ENCODE measurements around the gene EIF1.

Gene EIF1

GRCh38 chr17:41723801-41724475 is 35.3 kb downstream of the EIF1 start:
- no peak overlapping the region for H3K9ac ChIP-seq (ENCODE audit: low read length in 5 of 5)
- no peaks in the 10 kb centered on the region for H3K36me3 ChIP-seq (ENCODE audit: control insufficient read depth in 5 of 5, insufficient read depth in 5 of 5, low read length in 5 of 5)
- peaks cover 0 to 10% (median 6%) of the 10 kb centered on the region in 5 donors for H3K27me3 ChIP-seq (ENCODE audit: control insufficient read depth in 5 of 5, insufficient read depth in 4 of 5, low read length in 5 of 5)
- H3K27ac ChIP-seq (ENCODE audit: low read depth, low read length) = no peak overlapping the region
- no peak overlapping the region for H3K4me3 ChIP-seq (ENCODE audit: low read depth in 1 of 5, low read length in 5 of 5)
- no peaks in the 10 kb centered on the region for H3K9me3 ChIP-seq (ENCODE audit: control insufficient read depth in 5 of 5, low read length in 5 of 5)
- H3K4me1 ChIP-seq (ENCODE audit: control insufficient read depth in 5 of 5, insufficient read depth in 5 of 5, low read length in 5 of 5) = no peaks in the 10 kb centered on the region

DNA sequence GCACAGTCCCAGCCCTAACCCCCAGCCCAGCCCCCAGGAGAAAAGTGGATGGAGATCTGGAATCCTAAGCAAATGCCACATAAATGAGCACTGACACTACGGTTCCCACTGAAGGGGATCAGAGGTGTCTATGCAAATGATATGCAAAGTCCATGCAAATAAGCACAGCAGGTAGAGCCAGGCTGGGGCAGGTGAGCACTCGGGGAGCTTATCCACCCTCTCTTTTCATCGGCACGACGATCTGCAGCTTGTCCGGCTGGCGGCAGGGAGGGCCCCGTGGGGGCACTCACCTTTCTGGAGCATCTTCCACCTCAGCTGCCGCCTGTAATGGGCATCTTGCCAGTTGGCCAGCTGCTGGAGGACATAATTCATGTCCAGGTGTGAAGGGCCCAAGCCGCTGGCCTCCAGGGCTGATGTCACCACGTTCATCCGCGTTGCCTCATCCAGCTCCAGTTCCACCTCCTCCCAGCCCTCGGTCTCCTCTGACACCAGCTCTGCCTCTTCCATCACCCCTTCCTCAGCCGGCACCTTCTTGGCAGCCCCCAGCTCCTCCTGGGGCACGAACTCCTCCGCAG is 35.9 kb downstream of the EIF1 start:
- Histone ChIP-seq H3K9me3 (ENCODE audit: control insufficient read depth in 5 of 5, low read length in 5 of 5) (no peaks in the 10 kb centered on the region), H3K9ac (ENCODE audit: low read length in 5 of 5) (no peak overlapping the region), H3K36me3 (ENCODE audit: control insufficient read depth in 5 of 5, insufficient read depth in 5 of 5, low read length in 5 of 5) (no peaks in the 10 kb centered on the region)

DNA sequence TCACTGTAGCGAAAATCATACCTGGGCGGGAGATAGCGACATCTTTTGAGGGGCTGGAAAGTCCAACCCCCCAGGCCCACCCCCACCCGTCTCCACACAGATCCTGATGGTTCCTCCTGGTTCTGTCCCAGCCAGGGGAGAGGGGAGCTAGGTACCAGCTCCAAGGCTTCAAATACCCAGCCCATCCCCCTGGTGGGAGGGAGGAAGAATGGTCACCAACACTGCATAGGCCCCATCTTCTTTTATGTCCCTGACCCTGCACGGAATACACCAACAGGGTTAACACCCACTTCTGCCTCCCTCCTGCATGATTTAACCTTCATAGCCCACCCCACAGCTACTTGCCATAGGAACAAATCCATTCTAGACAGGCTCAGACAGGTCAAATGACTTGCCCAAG is 36.4 kb downstream of the EIF1 start:
- Histone ChIP-seq H3K4me1 (ENCODE audit: control insufficient read depth in 5 of 5, insufficient read depth in 5 of 5, low read length in 5 of 5) (no peaks in the 10 kb centered on the region), H3K27me3 (ENCODE audit: control insufficient read depth in 5 of 5, insufficient read depth in 4 of 5, low read length in 5 of 5) (peaks cover 0 to 10% (median 6%) of the 10 kb centered on the region in 5 donors), H3K27ac (ENCODE audit: low read depth, low read length) (no peak overlapping the region), H3K9me3 (ENCODE audit: control insufficient read depth in 5 of 5, low read length in 5 of 5) (no peaks in the 10 kb centered on the region), H3K4me3 (ENCODE audit: low read depth in 1 of 5, low read length in 5 of 5) (no peak overlapping the region), H3K9ac (ENCODE audit: low read length in 5 of 5) (no peak overlapping the region), H3K36me3 (ENCODE audit: control insufficient read depth in 5 of 5, insufficient read depth in 5 of 5, low read length in 5 of 5) (no peaks in the 10 kb centered on the region)

More for the DNA sequence above, 35.9 kb downstream of the EIF1 start:
- H3K27ac ChIP-seq (ENCODE audit: low read depth, low read length) = no peak overlapping the region
- no peak overlapping the region for H3K4me3 ChIP-seq (ENCODE audit: low read depth in 1 of 5, low read length in 5 of 5)
- no peaks in the 10 kb centered on the region for H3K4me1 ChIP-seq (ENCODE audit: control insufficient read depth in 5 of 5, insufficient read depth in 5 of 5, low read length in 5 of 5)
- peaks cover 0 to 10% (median 6%) of the 10 kb centered on the region in 5 donors for H3K27me3 ChIP-seq (ENCODE audit: control insufficient read depth in 5 of 5, insufficient read depth in 4 of 5, low read length in 5 of 5)

- H3K36me3 ChIP-seq (ENCODE audit: control insufficient read depth in 5 of 5, insufficient read depth in 5 of 5, low read length in 5 of 5) = no peaks in the 10 kb centered on the region
- no peak overlapping the region for H3K9ac ChIP-seq (ENCODE audit: low read length in 5 of 5)
- peaks cover 0 to 2% (median 0%) of the 10 kb centered on the region in 5 donors for H3K4me1 ChIP-seq (ENCODE audit: control insufficient read depth in 5 of 5, insufficient read depth in 5 of 5, low read length in 5 of 5)
- no peak overlapping the region for H3K4me3 ChIP-seq (ENCODE audit: low read depth in 1 of 5, low read length in 5 of 5)
- no peaks in the 10 kb centered on the region for H3K9me3 ChIP-seq (ENCODE audit: control insufficient read depth in 5 of 5, low read length in 5 of 5)
- H3K27ac ChIP-seq (ENCODE audit: low read depth, low read length) = no peak overlapping the region
- H3K27me3 ChIP-seq (ENCODE audit: control insufficient read depth in 5 of 5, insufficient read depth in 4 of 5, low read length in 5 of 5) = peaks cover 11 to 22% (median 18%) of the 10 kb centered on the region in 5 donors
Measured at GRCh38 chr17:41728056-41728455, 39.4 kb downstream of the EIF1 start.

- Histone ChIP-seq H3K27ac (ENCODE audit: low read depth, low read length) (no peak overlapping the region), H3K36me3 (ENCODE audit: control insufficient read depth in 5 of 5, insufficient read depth in 5 of 5, low read length in 5 of 5) (no peaks in the 10 kb centered on the region), H3K27me3 (ENCODE audit: control insufficient read depth in 5 of 5, insufficient read depth in 4 of 5, low read length in 5 of 5) (peaks cover 22 to 35% (median 34%) of the 10 kb centered on the region in 5 donors), H3K4me3 (ENCODE audit: low read depth in 1 of 5, low read length in 5 of 5) (no peak overlapping the region), H3K9ac (ENCODE audit: low read length in 5 of 5) (no peak overlapping the region), H3K4me1 (ENCODE audit: control insufficient read depth in 5 of 5, insufficient read depth in 5 of 5, low read length in 5 of 5) (peaks cover 0 to 18% (median 14%) of the 10 kb centered on the region in 5 donors), H3K9me3 (ENCODE audit: control insufficient read depth in 5 of 5, low read length in 5 of 5) (no peaks in the 10 kb centered on the region)
Measured at GRCh38 chr17:41730479-41730878, 41.8 kb downstream of the EIF1 start.

DNA sequence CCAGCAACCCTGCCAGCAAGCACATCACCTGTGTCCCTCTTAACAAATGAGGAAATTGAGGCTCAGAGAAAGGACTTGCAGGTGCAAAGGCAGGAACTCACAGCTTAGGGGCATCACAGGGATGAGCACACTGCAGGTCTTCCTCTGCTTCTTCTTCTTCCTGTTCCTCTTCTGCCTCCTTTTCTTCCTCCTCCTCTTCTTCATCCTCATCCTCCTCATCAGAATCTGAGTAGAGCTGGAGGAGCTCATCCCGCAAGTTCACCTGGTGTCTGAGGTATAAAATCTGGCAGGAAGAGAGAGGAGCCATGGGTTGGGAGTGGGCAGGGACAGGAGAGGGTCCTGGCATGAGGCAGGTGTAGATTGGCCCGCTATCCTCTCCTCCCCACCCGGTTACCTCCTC is 43.2 kb downstream of the EIF1 start:
- no peak overlapping the region for H3K4me3 ChIP-seq (ENCODE audit: low read depth in 1 of 5, low read length in 5 of 5)
- no peak overlapping the region for H3K9ac ChIP-seq (ENCODE audit: low read length in 5 of 5)
- H3K4me1 ChIP-seq (ENCODE audit: control insufficient read depth in 5 of 5, insufficient read depth in 5 of 5, low read length in 5 of 5) = peaks cover 0 to 18% (median 14%) of the 10 kb centered on the region in 5 donors
- no peaks in the 10 kb centered on the region for H3K9me3 ChIP-seq (ENCODE audit: control insufficient read depth in 5 of 5, low read length in 5 of 5)
- peaks cover 27 to 46% (median 40%) of the 10 kb centered on the region in 5 donors for H3K27me3 ChIP-seq (ENCODE audit: control insufficient read depth in 5 of 5, insufficient read depth in 4 of 5, low read length in 5 of 5)
- no peak overlapping the region for H3K27ac ChIP-seq (ENCODE audit: low read depth, low read length)
- no peaks in the 10 kb centered on the region for H3K36me3 ChIP-seq (ENCODE audit: control insufficient read depth in 5 of 5, insufficient read depth in 5 of 5, low read length in 5 of 5)

GRCh38 chr17:41733348-41734138 is 44.9 kb downstream of the EIF1 start:
- Histone ChIP-seq H3K27me3 (ENCODE audit: control insufficient read depth in 5 of 5, insufficient read depth in 4 of 5, low read length in 5 of 5) (peaks cover 29 to 51% (median 45%) of the 10 kb centered on the region in 5 donors), H3K27ac (ENCODE audit: low read depth, low read length) (no peak overlapping the region), H3K36me3 (ENCODE audit: control insufficient read depth in 5 of 5, insufficient read depth in 5 of 5, low read length in 5 of 5) (no peaks in the 10 kb centered on the region), H3K4me3 (ENCODE audit: low read depth in 1 of 5, low read length in 5 of 5) (peak overlapping the region in 2 of 5 donors; percentile 44 to 59), H3K9ac (ENCODE audit: low read length in 5 of 5) (no peak overlapping the region), H3K9me3 (ENCODE audit: control insufficient read depth in 5 of 5, low read length in 5 of 5) (no peaks in the 10 kb centered on the region), H3K4me1 (ENCODE audit: control insufficient read depth in 5 of 5, insufficient read depth in 5 of 5, low read length in 5 of 5) (peaks cover 0 to 22% (median 17%) of the 10 kb centered on the region in 5 donors)

DNA sequence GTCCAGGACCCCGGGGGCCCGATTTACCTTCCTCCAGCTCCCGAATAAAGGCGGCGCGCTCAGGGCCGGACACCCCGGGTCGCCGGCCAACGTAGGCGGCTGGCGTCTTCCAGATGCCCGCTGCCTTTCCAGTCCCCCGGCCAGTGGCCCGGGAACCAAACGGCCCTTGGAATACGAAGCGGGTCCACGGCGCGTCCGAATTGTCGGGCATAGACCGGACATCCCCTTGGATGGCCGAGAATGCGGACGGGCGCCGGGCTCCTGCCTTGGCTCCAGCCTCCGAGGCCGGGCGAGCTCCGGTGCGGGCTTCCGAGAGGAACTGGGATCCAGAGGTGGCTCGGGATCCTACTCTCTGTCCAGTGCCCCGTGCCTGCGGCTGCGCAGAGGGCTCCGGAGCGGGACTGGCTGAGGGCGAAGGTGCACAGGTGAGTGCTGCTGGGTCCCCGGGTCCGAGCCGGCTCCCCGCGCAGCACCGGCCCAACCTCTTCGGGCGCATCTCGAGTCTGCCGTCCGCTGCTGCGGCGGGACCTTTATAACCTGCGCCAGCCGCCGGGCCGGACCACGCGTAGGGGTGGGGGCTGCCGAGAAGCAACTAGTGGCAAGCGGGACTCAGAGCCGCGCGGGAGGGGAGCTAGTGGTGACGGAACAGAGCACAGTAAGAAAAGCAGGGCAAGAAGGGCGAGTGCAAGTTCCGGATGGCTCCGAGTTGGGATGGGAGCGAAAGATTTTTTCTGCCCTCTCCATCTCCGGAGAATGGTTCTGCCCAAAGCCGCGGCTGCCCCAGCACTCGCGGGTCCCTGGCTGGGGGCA is 45.7 kb downstream of the EIF1 start, which contains the start of gene HAP1:
HAP1 (minus strand) TSS at position 505 of the 810 bp plus-strand sequence; CDS start at position 496, 9 bp downstream.
- no peaks in the 10 kb centered on the region for H3K9me3 ChIP-seq (ENCODE audit: control insufficient read depth in 5 of 5, low read length in 5 of 5)
- H3K9ac ChIP-seq (ENCODE audit: low read length in 5 of 5) = peak within 1 kb of the TSS in 1 of 5 donors; percentile 48
- H3K27ac ChIP-seq (ENCODE audit: low read depth, low read length) = no peak within 1 kb of the TSS
- H3K4me1 ChIP-seq (ENCODE audit: control insufficient read depth in 5 of 5, insufficient read depth in 5 of 5, low read length in 5 of 5) = peaks cover 0 to 22% (median 17%) of the 10 kb centered on the region in 5 donors
- no peaks in the 10 kb centered on the region for H3K36me3 ChIP-seq (ENCODE audit: control insufficient read depth in 5 of 5, insufficient read depth in 5 of 5, low read length in 5 of 5)
- H3K27me3 ChIP-seq (ENCODE audit: control insufficient read depth in 5 of 5, insufficient read depth in 4 of 5, low read length in 5 of 5) = peaks cover 29 to 51% (median 45%) of the 10 kb centered on the region in 5 donors
- peak within 1 kb of the TSS in 4 of 5 donors; percentile 44 to 59 (median 50) for H3K4me3 ChIP-seq (ENCODE audit: low read depth in 1 of 5, low read length in 5 of 5)

- Histone ChIP-seq H3K36me3 (ENCODE audit: control insufficient read depth in 5 of 5, insufficient read depth in 5 of 5, low read length in 5 of 5) (no peaks in the 10 kb centered on the region), H3K27me3 (ENCODE audit: control insufficient read depth in 5 of 5, insufficient read depth in 4 of 5, low read length in 5 of 5) (peaks cover 29 to 51% (median 45%) of the 10 kb centered on the region in 5 donors), H3K4me1 (ENCODE audit: control insufficient read depth in 5 of 5, insufficient read depth in 5 of 5, low read length in 5 of 5) (peaks cover 0 to 22% (median 17%) of the 10 kb centered on the region in 5 donors), H3K9ac (ENCODE audit: low read length in 5 of 5) (peak overlapping the region in 1 of 5 donors; percentile 48), H3K9me3 (ENCODE audit: control insufficient read depth in 5 of 5, low read length in 5 of 5) (no peaks in the 10 kb centered on the region), H3K4me3 (ENCODE audit: low read depth in 1 of 5, low read length in 5 of 5) (peak overlapping the region in 4 of 5 donors; percentile 44 to 59 (median 50)), H3K27ac (ENCODE audit: low read depth, low read length) (no peak overlapping the region)
Measured at GRCh38 chr17:41734949-41735313, 46.2 kb downstream of the EIF1 start.
